ENCODE data around the gene IFNAR1.

Gene IFNAR1

DNA sequence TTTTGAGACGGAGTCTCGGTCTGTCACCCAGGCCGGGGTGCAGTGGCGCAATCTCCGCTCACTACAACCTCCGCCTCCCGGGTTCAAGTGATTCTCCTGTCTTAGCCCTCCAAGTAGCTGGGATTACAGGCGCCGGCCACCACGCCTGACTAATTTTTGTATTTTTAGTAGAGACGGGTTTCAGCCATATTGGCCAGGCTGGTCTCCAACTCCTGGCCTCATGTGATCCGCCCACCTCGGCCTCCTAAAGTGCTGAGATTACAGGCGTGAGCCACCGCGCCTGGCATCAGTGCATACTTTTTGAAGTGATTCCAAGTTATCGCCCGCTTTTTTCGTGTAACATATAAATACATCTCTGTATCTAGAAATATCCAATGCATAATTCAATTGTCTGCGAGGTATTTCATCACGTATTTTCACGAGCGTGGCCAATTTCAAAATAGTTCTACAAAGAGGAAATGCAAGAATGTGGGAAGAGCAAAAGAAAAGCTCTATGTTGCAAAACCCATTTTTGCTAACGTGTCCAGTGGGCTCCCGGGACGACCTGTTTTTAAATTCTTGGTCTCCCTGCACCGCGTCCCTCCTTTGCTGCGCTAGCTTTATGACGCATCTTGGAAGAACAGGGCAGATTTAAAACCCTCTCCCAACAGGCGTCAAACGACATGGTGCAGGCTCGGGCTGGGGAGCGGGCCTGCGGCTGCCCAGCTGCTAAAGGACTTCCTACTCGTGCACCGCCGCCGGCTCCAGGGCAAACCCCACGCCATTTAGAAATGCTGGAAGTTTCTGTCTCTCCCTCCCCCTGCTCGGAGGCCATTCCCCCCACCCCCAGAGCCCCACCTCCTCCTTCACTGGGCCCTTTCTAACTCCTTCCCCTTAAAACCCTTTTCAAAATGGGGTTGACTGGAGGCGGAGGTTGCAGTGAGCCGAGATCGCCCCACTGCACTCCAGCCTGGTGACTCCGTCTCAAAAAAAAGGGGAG lies 77.5 kb downstream of the IFNAR1 start:
- DNase-seq (ENCODE audit: low read depth in 2 of 2), result no peak

- no peak for DNase-seq (ENCODE audit: low read depth in 2 of 2)
Measured at GRCh38 chr21:33403128-33403785, 78.5 kb downstream of the IFNAR1 start, which contains the start of gene IFNGR2. Gene IFNGR2 (plus strand): TSS chr21:33403413. CDS start chr21:33403544, 131 bp downstream.

- DNase-seq (ENCODE audit: low read depth in 2 of 2), result no peak
Measured at GRCh38 chr21:33403786-33404585, 79.2 kb downstream of the IFNAR1 start.

DNA sequence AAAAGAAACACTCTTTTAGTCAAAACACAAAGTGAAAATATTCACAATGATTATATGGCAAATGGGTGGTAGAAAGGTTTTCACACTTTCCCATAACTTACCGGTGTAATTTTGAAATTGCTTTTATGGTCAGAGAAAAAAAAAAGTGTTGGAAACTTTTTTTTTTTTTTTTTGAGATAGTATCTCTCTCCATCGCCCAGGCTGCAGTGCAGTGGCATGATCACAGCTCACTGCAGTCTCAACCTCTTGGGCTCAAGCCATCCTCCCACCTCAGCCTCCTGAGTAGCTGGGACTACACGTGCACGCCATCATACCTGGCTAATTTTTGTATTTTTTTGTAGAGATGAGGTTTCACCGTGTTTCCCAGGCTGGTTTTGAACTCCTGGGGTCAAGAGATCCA lies 81.7 kb downstream of the IFNAR1 start:
- no peak for DNase-seq (ENCODE audit: low read depth in 2 of 2)

All from activated CD8-positive, alpha-beta memory T cell treated with anti-CD3 and anti-CD28 coated beads for 4 hours (primary cell).